Testis (tissue), 2 donors: ENCODE measurements around the gene PRR23C.

ENCODE experiments used
- CTCF ChIP-seq, 3 experiments: fragments of 450-650 bp in 2 of 3; fragments of 200-600 bp in 1 of 3; sonication (generic) in 1 of 3; IDR thresholded peaks; one replicate each; pipeline ENCODE4 v1.5.1; 2016 to 2019; ENCODE audit warnings: antibody characterized with exemption in 3 of 3, mild to moderate bottlenecking in 2 of 3, moderate library complexity in 1 of 3
- POLR2A ChIP-seq: fragments of 450-650 bp; IDR thresholded peaks from one replicate; pipeline ENCODE4 v1.6.1; 2017; ENCODE audit warnings: antibody characterized with exemption, mild to moderate bottlenecking, moderate library complexity

GRCh38 chr3:139016430-139017048 lies 28.2 kb downstream of the PRR23C start:
- no peak for TF ChIP-seq CTCF (IDR thresholded peaks at IDR 0.05)
- no peak for TF ChIP-seq POLR2A
